GM21367 (cell line): ENCODE measurements around the gene RFPL2.
"Not testable (repeated sequence)": the region's sequence is repeated elsewhere in the genome, so short reads cannot be mapped to it uniquely, and the experiment has no call there.

Source experiments
- ATAC-seq: cut with Tn5 transposase; IDR thresholded peaks from one replicate; pipeline ENCODE4 v1.9.1; 2021; ENCODE audit not compliant: unreplicated experiment

RFPL2 gene

GRCh38 chr22:32206774-32207758 is 2.2 kb upstream of the RFPL2 start:
- no peak for ATAC-seq

- ATAC-seq, result no peak
These were observed 1.3 kb upstream of the RFPL2 start for GRCh38 chr22:32205974-32206773.

- no peak for ATAC-seq
These were observed 625 bp downstream of the RFPL2 start for GRCh38 chr22:32204040-32204855.

GRCh38 chr22:32203181-32204039 is 1.5 kb downstream of the RFPL2 start:
- ATAC-seq, result no peak

- no peak for ATAC-seq
These were observed 2.2 kb downstream of the RFPL2 start for GRCh38 chr22:32202539-32203180.

GRCh38 chr22:32202161-32202538 is 2.7 kb downstream of the RFPL2 start:
- no peak for ATAC-seq

- no peak for ATAC-seq
These were observed 4.1 kb downstream of the RFPL2 start for GRCh38 chr22:32200752-32201151.

- no peak for ATAC-seq
These were observed 4.9 kb downstream of the RFPL2 start for GRCh38 chr22:32199961-32200360.

- ATAC-seq, result no peak
These were observed 5.5 kb downstream of the RFPL2 start for GRCh38 chr22:32199341-32199740.

- not testable (repeated sequence) for ATAC-seq
These were observed 7.2 kb downstream of the RFPL2 start for GRCh38 chr22:32197553-32198226.

GRCh38 chr22:32195900-32196299 is 9.0 kb downstream of the RFPL2 start:
- ATAC-seq, result not testable (repeated sequence)

- ATAC-seq, result not testable (repeated sequence)
These were observed 11.5 kb downstream of the RFPL2 start for GRCh38 chr22:32193346-32193745.

GRCh38 chr22:32191021-32191420 is 13.9 kb downstream of the RFPL2 start:
- ATAC-seq, result not testable (repeated sequence)

GRCh38 chr22:32185821-32186220 is 19.1 kb downstream of the RFPL2 start:
- no peak for ATAC-seq

- no peak for ATAC-seq
These were observed 21.2 kb downstream of the RFPL2 start for GRCh38 chr22:32183625-32184024.

- ATAC-seq, result no peak
These were observed 23.8 kb downstream of the RFPL2 start for GRCh38 chr22:32181043-32181442.

GRCh38 chr22:32177221-32177765 is 27.6 kb downstream of the RFPL2 start:
- no peak for ATAC-seq
